ENCODE measurements around the gene TMEM167A.
A peak's percentile ranks its signal among the peaks of the same experiment; 100 is the strongest.
"Not testable (repeated sequence)": the region's sequence is repeated elsewhere in the genome, so short reads cannot be mapped to it uniquely, and the experiment has no call there.

TMEM167A gene

DNA sequence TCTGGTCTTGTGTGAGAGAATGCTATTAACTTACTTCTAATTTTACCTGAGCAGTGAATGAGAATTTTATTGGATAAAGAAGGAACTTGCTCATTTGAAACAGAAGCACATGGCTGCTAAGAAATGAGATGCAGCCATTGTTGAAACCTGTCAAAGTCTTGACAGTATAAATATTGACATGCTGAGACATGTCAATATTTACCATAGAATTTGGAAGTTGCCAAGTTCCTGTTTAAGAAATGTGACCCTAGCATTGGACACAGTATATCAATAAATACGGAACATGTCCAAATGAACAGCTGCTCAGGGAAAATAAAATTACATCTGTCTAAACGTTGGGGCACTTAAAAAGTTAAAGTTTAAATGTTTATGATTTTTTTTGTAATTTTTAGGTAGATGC, 7.9 kb upstream of the TMEM167A start:
- no peak for DNase-seq

DNA sequence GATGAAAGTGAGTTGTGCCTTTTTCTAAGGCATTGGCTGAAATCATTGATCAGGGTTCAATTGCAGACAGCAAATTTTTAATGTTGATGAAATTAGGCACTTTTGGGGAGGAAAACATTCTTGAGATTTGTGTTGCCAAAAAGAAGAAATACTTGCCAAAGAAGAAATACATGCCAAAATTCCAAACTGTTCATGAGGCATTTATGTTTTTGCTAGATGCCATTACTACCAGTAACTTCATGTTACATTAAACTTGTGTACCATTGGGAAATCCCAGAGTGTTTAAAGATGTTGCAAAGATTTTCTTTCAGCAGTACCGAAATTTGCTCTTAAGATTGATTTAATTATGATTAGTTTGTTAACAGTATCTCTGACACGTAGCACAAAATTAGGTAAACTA, 7.1 kb upstream of the TMEM167A start:
- DNase-seq, result no peak

DNA sequence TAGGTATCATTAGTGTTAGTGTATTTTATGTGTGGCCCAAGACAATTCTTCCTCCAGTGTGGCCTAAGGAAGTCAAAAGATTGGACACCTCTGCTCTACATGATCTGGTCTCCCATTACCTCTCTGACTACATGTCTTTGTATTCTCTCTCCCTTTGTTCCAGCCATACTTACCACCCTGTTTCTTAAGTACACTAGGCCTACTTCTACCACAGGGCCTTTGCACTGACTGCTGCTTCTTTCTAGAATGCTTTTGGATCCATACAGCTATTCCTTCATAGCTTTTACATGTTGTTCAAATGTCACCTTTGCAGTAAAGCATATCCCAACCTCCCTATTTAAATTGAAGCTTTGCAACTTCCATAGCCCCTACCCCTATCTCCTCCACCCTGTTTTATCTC, 5.6 kb upstream of the TMEM167A start:
- no peak for DNase-seq

DNA sequence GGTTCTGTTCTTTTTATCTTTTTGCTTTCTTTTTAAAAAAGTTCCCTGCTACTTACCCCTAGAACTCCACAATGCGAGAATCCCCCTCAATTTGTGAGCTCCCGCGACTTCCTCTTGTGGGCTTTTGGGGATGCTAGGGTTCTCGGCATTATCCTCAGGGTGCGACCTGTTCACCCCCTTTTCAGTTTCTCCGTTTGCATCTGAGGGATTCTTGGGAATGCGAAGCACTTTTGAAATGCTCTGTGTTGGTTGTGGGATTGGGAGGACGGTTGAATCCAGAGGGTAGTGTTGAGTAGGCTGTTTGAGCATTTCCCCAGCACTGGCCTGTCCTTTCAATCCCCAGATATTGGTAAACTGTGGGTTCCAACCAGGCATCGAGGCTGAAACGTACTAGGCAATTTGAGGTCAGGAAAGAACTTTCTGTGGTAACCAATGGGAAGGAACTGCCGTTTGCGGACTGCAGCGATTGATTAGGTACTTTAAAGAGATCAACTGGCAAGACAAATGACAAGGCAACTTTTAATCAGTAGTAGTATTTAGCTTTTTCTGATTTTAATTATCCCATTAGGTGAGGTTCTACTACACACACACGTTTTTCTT, 568 bp upstream of the TMEM167A start:
- DNase-seq, result peak; percentile 42

DNA sequence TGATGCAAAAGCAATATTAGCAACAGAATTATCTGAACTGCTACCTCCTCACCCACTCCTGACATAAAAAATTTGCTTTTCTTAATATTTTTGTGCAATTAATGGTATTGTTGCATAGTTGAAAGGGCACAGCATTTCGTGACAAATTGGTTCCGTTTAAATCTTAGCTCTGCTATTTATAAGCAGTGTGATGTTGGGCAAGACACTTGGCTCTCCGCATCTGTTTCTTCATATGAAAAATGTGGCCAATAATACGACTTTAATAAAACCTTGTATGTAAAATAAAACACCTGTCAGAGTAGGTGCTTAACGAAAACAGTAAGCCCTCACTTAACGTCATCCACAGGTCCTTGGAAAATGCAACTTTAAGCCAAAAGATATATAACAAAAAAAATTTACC, 4.2 kb downstream of the TMEM167A start:
- DNase-seq, result no peak

DNA sequence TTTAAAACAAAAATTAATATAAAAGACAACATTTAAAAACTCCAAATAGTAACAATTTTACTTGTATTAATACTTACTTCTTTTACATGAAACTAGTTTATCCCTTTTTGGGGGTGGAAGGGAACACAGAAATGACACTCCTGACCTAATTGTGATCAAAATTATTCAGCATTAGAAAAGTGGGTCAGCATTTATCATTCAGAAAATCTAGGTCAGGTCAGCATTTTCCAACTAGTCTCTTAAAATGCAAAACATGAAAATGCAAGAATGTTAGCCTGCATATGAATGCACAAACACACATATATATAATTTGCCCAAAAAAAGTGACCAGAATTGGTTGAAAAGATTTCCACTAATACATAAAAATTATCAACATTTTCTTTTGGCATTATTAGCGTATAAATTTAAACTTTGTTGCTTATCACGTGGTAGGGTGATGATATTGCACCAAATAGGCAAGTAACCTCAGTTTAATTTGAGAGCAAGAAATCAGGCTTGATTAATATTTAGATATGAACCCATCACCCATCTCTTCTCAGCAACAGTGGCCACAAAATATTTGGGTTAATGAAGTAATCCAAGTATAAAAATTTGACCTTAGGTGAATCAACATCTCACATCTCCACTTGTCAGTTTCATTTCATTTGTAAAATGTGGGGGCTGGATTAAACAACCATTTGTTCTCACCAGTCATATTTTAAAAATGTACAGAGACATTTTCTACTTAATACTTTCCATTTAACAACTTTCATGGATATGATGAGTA, 5.7 kb downstream of the TMEM167A start:
- no peak for DNase-seq

DNA sequence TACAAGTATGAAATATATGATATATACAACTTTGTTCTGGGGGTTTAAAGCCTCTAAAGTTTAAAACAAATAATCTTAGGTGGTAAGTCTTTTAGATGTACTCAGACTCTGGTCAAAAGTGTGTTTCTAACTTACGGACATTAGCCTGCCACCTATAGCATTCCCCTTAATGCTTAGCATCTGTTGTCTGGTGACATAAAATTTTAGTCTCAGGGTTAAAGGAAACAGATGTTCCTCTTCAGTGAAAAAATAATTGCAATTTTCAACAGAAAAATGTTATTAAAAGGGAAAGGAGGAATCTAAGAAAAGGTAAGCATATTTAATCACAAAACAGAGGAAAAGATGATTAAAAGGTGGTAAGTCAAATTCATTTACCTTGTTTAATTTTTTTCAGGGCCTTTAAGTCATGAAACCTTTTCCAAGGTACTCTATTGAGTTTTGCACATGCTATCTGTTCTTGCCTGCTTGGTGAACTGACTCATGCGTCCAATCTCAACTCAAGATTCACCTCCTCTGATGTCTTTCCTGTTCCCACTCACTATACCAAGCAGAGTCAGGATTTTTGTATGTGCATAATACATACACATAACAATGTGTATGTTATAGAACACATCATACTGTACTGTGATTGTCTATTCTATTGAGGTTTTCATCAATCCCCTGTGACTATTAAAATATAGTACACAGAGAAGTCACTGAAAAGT, 7.9 kb downstream of the TMEM167A start:
- DNase-seq, result no peak

DNA sequence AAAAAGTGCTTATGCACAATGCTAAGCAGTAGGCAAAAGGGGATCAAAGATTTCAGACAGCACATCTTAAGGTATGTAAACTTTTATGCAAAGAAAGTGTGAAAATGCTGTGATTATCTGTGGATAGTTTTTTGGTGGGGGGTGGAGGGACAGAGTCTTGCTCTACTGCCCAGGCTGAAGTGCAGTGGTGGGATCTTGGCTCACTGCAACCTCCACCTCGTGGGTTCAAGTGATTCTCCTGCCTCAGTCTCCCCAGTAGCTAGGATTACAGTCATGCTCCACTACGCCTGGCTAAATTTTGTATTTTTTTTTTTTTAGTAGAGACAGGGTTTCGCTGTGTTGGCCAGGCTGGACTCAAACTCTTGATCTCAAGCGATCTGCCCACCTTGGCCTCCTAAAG, 9.8 kb downstream of the TMEM167A start:
- DNase-seq, result not testable (repeated sequence)

DNA sequence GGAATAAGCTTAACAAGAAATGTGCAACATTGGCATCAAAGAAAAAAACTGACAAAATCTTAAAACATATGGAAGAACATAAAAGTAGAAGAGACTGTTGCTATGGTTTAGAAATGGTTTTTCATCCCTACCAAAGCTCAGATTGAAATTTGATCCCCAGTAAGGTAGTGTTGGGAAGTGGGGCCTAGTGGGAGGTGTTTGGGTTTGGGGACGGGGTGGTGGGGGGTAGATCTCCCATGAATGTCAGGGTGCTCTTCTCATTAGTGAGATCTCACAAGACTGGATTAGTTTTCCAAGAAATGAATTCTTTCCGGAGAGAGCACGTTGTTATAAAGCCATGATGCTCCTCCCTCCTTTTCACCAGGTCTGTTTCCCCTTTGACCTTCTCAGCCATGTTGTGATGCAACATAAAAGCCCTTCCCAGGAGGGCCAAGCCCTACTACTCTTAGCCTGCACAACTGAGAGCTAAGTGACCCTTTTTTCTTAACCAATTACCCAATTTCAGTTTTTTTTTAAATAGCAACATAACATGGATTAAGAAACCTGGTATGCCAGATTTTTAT, 10.6 kb downstream of the TMEM167A start:
- no peak for DNase-seq

DNA sequence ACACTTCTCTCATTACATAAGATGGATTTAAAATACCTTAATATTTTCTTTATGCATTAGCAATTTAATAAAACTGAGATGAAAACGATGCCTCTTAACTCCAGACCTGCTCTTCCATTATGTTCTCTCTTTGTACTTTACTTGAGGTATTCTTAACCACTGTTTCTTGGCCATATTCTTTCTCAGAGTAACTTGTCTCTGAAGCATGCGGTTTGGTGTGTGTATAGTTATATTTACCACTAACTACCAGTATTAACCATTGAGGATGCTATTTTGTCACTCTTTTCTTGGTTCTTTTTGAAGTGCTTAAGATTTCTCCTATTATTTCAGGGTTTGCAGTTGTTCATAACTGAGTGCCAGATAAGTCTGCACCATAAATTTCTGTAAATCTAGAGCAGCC, 17.9 kb downstream of the TMEM167A start:
- no peak for DNase-seq

DNA sequence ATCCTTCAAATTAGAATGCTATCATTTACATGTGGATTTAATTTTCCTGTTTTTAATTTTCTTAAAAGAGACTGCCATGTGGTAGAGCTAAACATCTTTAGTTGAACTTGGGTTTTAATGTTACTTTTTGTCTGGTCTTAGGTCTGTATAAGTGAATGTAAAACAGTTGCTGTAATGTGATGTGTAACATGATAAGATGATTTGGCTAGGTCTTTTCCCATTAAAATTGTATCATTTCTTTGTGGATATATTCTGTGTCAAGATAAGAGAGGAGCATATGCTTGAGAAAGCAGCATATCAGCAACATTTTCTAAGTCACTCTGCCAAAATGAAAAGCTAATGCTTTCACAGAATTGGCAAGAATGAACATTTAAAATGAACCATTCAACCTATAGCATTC, 18.5 kb downstream of the TMEM167A start:
- DNase-seq, result no peak

DNA sequence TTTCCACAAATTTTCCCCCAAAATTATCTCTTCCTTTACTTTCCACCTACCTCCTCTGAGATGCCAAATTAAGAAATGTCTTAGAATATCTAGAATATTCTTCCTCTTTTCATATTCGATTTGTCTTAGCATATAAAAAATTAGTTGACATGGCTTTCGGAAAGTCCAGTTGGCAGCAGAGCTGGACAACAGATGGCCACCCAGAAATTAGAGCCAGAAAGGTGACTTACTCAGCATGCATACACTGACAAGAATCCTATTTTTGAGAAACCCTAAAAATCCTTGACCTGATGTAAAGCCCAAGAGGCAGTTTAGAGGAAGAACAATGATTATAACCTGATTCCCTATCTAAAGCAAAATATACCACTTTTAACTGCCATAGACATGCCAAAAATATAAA, 22.0 kb downstream of the TMEM167A start:
- no peak for DNase-seq

DNA sequence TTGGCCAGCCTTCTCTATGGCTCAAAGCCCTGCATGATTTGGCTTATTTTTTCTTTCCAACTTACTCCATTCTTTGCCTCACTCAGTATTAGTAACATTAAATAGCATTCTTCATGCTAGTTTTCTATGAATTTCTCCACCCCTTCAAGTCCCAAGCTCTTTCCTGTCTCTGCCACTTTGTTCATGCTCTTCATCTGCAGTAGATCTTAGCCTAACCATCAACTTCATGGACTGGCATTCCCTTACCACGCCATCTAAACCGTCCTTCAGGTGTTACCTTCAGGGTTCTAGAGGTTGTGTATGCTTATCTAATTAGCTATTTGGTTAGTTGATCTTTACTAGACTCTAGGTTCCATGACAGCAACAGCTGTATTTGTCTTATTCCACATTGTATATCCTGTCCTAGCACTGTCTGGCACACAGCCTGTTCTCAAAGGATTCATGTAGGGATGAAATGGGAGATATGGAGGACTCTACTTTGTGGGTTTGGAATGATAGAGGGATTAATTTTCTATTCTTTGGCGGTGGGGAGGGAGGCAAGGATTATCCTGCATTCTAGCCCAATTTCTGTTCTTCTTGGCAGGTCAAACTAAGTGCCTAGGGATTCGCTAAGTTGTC, 26.4 kb downstream of the TMEM167A start:
- DNase-seq, result no peak

DNA sequence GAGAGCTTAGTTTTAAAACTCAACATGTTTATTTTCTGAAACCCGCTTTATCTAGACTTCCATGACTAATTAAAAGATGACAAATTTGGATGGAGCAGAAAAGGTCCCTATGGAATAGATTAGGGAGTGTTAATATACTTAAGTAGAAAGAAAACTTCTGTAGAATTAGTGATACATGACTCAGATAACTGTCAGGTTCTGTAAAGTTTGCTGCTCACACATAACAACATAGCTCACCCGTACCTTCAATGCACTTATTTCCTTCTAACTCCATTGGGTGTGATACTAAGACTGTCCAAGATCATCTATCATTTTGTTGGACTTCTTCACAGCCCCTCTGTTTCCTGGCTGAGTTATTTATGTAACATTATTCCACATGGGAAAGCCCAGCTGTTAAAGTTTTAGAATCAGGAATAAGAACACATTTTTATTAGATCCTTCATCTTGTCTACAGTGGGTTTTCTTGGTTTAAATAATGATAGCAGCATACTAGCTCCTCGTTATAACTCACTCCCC, 27.8 kb downstream of the TMEM167A start:
- DNase-seq, result no peak

DNA sequence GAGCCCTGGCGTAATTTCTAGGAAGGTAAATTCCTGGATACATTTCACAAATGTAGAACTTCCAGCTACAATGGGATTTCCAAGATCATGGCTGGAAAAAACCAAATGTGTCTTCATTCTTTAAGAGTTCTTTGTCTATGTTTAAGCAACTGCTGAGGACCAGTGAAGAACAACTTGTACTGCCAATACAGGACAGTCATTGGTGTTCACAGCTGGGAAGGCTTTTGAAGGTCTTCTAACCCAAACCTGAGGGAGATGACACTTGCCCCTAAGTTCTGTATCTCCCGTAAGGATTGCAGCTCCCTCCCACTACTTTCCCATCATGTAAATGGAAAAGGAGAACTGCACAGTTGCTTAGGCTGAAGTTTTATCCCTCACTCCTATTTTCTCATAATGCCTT, 28.4 kb downstream of the TMEM167A start:
- no peak for DNase-seq

DNA sequence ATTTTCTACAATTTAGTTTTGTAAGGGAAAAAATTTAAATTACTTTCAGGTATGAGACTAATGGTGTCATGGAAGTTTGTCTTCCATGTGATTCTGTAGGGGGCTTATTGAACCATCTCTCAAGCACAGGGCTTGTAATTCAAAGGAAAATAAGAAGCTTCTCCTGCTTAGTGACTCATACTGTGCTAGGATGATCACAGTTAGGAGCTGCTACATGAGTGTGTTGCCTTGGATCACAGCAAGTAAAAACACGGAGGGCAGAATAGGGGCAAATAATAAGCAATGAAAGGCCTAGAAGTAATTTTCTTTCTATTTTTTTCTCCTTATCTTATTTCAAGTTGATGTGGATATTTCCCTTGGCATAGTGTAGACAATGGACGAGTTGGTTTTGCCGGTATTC, 28.9 kb downstream of the TMEM167A start:
- DNase-seq, result no peak

DNA sequence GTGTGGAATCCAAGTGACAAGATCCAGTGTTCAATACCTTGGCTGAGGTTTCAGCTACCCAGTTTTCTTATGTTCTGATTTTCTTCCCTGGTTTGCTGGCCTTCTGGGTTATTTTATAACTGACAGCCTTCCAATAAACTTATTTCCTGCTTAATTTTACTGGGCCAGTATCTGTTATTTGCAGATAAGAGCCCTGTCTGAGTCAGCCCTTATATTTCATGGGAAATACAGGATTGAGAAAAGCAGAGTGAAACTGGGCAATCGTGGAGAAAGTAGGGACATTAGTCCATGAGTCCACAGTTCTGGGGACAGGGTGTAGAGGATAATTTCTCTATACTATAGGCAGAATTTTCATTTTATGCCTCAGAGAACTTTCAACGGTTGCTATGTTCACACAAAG, 32.3 kb downstream of the TMEM167A start:
- no peak for DNase-seq

DNA sequence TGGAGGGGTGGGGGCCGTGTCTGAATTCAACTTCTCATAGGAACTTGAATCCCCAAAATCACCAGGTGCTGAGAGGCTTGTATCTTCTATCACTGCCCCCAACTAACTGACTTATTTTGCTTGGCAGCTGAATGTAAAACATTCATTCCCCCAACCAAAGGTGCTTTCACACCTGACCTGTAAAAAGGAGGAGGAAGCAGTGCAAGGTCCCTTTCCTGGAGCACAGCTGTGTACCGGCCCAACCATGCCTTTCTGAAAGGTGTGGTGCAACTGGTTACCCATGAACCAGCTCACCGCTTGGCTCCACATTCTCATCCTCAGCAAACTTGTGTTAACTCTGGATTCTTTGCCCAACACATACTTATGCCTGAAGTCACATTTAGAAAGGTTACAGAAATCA, 34.7 kb downstream of the TMEM167A start:
- DNase-seq, result no peak

DNA sequence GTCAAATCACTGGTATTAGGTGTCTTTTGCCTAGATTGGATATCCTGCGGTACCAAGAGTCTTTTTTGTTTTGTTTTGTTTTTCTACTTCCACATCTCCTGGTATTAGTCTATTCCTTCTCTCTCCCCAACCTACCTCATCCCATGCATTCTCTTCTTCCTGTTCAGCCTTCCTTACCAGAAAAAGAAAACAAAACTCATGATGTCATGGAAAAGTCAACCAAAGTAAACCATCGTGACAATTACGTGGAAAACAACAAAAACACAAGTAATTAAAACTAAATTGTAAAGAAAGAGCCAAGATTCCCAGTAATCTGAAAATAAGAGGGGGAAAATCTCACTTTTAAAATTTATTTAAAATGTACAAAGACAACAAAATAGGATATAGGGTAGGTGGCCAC, 38.3 kb downstream of the TMEM167A start:
- no peak for DNase-seq

DNA sequence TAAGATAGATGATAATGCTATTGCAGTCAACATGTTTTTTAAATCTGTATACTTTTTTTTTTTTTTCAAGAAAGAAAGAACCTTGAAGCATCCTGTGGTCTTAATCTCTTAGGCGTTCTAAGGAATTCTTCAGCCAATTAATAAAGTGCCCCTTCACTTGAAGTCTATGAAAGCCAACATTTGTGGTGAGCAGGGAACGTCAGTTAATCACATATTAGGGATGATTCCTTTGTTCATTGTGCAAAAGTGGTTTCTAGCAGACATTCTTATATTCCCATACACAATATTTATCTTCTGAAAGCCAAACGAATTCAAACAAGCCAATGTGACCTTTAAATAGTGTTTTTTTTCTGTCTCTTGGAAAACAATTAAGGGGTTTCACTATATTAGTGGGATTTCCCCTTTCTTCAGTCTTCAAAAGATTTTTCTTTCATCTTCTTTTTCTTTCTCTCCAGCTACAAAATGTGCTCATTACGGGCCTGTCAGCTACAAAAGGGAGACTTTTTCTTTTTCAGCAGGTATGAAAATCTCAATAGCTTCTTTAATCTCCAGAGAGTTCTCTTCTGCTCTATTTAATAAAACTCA, 40.1 kb downstream of the TMEM167A start:
- DNase-seq, result peak; percentile 18

DNA sequence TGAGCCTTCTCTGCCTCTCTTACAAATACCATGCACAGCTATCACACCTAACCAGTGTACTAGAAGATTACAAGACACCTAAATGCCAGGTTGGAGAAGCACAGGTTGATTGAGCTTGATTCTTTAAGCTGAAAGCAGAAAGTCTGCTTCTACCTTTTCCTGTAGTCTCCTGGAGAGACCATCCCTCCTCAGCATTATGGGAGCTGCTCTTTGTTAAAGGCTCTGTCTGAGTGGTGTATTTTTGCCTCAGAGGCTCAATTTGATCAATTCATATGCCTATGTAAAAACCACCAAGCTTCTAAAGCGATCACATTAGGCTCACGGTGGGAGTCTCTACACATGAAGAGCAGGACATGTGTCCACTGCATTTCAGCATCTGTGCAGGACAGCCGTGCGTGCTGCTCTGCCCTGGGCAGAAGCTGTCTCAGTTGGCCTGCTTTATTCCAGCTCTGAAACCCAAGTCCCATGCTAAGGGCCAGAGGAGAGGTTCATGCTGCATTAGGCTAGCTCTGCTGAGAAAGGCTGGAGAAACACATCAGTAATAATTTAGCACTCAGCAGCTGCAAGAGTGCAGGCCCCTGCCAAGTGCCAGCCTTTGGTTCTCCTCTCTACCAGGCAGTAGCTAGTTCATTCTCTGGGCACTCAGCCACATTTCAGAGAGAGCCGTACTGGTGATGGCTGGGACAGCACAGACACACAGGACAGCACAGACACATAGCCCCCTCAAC, 41.7 kb downstream of the TMEM167A start:
- peak; percentile 37 for DNase-seq

DNA sequence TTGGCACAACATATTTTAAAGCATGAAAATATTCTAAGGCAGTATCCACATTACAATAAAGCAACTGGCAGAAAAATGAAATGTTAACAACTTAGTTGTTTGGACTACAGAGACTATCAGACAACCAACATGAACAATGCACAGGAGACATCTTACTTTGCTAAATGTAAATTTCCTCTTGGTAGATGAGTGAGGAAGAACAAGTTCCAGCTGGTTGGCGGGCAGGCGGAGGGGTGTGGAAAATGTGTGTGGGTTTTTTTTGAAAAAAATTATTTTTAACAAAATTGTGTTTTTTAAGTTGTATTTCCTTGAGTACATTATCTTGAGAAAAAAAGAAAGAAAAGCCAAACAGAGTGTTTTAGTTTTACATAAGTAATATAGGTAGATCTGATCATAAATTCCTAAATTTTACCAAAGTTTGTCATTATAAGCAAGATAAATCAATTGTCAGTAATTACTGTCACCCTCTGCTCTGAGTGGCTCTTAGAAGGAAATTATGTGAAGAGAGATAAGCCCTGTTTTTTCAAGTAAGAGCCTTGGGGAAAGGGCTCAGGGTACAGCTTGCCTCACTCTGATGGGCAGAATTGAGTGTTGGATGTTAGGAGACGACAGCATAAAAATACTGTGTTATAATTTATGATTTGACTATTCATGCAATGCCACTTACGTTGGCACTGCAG, 42.5 kb downstream of the TMEM167A start:
- peak; percentile 13 for DNase-seq
